Inferior parietal cortex (tissue), 1 donor: ENCODE data around the gene LRCH4.
A peak's percentile ranks its signal among the peaks of the same experiment; 100 is the strongest.

Experiments
- DNase-seq: peaks from one replicate; pipeline ENCODE4 v3.0.0-alpha.2; 2016; ENCODE audit errors: extremely low spot score

The LRCH4 gene

DNA sequence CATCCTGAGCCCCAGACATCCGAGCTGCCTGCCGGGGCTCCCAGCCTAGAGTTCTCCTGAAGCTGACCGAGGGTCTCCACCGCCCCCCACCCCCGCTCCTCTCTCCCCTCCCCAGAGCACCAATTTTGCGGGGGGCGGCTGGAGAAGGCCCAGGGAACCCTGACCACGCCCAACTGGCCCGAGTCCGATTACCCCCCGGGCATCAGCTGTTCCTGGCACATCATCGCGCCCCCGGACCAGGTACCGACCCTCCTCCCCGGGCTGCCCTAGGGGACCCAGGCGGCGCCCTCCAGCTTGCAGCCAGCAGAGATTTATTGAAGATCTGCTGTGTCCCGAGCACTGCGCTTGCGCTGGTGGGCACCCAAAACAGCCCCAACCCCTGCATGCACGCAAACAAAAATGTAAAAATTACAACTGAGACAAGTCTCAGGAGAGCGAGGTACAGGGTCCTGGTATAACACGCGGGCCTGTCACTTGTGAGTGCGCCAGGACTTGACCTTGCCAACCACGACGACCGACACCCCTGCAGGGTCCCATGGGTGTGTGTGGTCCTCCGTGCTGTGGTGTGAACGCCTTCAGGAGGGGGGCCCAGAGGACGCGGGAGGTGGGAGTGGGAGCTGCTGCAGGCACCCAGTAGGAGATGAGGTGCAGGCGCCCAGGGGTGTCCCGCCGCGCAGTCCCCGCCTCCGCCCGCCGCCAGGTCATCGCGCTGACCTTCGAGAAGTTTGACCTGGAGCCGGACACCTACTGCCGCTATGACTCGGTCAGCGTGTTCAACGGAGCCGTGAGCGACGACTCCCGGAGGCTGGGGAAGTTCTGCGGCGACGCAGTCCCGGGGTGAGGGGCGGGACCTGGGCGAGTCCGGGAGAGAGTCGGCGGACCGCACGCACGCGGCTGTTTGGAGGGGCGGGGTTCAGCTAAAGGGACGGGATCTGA is 19.3 kb upstream of the LRCH4 start:
- no peak for DNase-seq

DNA sequence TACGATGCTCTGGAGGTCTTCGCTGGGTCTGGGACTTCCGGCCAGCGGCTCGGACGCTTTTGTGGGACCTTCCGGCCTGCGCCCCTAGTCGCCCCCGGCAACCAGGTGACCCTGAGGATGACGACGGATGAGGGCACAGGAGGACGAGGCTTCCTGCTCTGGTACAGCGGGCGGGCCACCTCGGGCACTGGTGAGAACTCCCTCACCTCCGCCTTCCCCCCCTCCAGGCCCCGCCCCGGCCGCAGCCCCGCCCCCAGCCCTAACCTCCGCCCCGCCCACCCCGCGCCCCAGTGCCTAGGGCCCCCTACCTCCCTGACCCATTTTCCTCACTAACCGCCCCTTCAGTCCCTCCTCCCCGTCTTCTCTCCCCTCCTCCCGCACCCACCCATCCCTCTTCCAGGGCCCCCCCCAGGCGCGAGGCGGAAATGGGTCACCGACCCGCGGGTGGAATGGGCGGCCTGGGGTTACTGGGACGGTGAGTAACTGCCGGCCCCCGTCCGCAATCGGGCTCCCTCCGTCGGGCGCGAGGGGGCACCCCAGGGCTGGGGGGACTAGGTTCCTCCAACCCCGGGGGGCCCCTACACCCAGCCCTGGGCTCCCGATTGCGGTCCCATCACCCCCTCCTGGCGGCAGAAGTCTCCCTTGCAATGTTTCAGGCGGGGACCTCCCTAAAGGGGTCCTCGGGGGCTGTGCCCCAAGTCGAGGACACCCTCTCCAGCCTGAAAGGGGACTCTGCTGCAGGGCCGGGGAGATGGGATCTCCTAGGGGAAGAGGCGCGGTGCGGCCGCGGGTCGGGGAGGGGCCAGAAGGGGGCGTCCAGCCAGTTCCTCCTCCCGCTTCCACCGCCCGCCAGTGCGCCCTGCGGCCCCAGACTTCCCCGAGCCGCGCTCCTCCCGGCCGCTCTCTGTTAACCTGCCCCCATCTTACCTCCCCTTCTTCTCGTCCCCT is 18.4 kb upstream of the LRCH4 start:
- no peak for DNase-seq

DNA sequence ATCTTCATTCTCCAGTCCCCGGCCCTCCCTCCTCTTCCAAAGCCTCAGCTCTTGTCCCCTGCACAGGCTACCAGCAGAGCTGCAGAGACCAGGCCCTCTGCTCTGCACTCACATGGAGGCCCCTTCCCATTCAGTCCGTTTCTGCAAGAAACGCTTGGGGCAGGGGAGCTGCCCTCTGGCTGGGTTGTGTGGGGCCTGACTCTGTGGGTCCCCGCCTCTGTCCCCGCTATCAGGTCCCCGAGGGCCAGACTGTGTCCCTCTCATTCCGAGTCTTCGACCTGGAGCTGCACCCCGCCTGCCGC is 17.7 kb upstream of the LRCH4 start:
- no peak for DNase-seq

DNA sequence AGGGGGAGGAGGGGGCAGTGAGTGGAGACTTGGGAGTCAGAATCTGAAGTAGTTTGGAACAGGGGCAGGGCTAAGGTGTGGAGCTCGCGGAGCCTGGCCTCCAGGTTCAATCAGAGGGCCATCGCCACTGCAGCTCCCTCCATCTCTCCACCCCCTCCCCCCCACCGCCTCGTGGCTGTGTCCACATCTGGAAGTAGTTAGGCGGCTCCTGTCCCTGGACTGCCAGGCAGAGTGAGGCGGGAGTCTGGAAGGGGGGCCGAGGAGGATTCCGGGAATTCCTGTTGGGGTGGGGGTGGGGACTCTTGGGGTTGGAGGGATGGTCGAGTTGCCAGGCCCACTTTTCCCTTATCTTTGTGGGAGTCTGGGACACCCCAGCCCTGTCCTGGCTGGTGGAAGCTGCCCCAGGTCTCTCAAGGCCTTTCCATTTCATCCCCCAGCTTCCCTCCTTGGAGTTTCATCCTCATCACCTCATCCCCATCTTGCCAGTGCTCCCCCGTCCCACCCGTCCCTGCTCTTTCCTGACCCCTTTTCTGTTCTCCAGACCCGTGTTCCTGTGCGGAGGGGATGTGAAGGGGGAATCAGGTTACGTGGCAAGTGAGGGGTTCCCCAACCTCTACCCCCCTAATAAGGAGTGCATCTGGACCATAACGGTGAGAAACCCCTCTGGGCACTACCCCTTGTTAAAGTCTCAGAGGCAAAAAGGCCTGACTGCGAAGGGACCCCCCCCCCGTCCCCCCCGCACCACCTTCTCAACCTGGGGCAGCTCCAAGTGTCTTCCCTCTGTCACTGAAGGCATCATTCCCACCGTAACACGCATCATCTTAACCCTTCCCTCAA is 17.2 kb upstream of the LRCH4 start:
- DNase-seq: no peak

DNA sequence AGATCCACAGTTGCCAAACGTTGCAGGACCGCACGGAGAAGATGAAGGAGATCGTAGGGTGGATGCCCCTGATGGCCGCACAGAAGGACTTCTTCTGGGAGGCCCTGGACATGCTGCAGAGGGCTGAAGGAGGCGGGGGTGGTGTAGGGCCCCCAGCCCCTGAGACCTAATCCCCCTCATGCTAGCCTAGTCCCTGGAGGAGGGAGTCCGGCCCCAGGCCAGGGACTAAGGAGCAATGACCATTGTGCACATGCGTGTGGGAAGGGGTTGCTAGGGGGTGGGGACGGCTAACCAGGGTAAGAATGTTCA is 14.8 kb upstream of the LRCH4 start:
- DNase-seq: no peak

DNA sequence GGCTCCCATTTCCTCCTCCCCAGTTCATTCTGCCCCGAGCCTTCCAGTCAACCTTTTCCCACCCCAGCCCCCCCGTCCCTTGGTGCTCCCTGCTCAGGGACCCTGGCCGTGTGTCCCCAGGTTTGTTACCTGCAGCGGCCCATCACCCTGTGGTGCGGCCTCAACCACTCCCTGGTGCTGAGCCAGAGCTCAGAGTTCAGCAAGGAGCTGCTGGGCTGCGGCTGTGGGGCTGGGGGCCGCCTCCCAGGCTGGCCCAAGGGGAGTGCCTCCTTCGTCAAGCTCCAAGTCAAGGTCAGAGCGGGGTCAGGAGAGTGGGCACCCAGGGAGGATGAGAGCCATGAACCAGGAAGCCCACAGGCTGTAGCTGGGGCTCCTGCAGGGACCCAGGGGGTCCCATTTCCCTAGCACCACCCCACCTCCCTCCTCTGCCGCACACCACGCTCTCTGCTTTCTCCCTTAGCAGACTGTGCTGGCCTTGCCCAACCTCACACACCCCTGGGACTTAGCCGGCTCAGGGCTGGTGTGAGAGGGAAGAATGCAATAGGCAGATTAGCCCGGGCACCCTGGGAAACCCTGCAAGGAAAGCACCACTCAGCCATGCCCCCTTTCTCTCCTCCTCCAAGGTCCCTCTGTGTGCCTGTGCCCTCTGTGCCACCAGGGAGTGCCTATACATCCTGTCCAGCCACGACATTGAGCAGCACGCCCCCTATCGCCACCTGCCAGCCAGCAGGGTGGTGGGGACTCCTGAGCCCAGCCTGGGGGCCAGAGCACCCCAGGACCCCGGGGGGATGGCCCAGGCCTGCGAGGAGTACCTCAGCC is 14.2 kb upstream of the LRCH4 start:
- DNase-seq: no peak

DNA sequence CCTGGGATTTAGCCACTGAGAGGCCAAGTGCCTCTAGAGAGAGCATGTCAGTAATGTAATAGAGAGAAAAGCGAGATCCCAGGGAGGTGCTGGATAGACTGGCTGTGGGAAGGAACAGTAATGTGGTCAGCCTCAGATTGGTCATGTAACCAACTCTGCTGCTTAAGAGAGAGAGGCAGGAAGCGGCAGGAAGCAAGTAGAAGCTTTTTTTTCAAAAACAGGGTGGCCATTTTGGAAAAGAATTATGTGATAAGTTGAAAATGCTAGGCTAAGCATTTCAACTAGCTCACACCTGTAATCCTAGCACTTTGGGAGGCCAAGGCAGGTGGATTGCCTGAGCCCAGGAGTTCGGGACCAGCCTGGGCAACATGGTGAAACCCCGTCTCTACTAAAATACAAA is 12.5 kb upstream of the LRCH4 start:
- DNase-seq: no peak

DNA sequence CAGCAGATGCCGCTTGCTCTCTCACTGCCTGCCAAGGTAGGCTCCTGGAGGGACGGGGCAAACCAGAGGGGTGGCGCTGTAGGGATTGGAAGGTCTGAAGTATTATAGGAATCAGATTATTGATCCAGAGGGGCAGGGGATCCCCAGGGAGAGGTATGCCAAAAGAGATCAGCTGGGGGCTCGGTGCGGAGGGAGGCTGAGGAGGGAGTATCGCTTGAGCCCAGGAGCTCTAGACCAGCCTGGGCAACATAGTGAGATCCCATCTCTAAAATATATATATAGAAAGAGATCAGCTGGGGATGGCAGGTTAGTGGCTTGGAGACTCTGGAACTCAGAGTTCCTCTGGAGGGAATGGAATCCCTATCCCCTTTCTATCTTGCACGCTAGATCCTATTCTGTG is 9.3 kb upstream of the LRCH4 start:
- DNase-seq: no peak

DNA sequence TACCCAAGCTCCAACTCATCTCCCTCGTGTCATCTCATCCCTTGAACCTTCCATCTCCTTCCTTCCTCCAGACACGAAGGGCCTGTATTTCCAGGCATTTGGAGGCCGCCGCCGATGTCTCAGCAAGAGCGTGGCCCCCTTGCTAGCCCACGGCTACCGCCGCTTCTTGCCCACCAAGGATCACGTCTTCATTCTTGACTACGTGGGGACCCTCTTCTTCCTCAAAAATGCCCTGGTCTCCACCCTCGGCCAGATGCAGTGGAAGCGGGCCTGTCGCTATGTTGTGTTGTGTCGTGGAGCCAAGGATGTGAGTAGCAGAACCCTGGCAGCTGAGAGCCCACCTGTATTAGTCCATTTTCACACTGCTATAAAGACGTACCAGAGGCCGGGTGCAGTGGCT is 5.7 kb upstream of the LRCH4 start:
- no peak for DNase-seq

DNA sequence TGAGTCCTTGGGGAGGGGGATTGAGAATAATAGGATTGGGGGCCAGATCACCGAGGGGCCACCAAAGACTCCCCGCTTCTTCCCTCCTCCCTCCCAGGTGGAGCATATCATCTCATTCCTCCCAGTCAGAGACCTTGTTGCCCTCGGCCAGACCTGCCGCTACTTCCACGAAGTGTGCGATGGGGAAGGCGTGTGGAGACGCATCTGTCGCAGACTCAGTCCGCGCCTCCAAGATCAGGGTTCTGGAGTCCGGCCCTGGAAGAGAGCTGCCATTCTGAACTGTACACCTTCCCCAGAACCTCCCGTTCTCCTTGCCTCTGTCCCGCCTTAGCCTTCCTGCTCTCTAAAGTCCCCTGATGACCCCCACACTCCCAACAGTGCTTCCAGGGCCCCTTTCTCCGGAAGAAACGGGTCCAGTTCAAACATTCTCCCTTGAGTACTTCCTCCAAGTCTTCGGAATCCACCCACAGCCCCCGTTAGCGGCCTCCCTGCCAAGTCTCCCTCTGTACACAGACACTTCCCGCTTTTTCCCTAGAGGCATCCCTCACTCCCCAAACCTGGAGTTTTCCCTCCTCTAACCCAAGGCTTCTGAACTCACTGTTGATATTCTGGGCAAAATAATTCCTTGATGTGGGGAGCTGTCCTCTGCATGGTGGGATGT is 4.3 kb upstream of the LRCH4 start:
- DNase-seq: no peak

DNA sequence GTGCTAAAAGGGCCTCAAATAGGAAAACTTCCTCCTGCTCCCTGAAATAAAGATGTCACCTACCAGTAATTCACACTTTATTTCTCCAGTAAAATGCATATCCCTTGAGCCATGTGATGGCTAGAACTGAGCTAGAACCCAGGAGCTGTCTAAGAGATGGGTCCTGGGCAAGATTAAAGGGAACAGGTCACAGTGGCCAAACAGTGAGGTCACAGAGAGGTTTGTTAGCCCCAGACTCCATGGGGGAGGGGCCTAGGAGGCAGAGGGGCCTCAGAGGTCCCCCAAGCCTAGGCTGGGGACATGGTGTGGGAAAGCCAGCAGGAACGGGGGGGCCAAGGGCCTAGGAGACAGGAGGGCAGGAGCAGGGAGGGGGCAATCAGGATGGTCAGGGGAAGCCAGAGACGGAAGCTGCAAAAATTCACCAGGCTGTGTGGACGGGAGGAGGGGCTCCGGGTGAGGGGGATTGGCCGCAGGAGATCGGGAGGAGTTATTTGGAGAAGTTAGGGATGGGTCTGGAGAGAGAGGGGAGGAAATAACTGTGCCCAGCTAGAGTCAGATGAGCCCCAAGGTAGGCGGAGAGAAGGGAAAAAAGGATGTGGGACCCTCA is 3.5 kb upstream of the LRCH4 start:
- no peak for DNase-seq

DNA sequence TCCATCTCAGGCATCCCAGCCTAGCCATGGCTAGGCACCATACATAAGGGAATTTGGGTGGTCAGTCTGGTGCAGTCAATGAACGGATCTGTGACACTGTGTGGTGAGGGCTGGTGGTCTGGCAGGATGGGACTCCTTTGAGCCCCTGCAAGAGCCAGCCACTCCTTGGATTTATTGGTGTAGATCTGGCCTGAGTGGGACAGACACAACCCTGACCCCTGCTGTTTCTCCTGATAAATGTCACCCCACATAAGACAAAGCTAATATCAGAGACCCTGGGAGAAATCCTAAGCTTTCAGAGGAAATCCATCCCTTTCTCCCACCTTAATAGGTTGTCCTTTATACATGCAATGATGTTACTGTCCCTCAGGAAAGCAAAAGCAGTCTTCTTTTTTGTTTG is 2.5 kb upstream of the LRCH4 start:
- no peak for DNase-seq

DNA sequence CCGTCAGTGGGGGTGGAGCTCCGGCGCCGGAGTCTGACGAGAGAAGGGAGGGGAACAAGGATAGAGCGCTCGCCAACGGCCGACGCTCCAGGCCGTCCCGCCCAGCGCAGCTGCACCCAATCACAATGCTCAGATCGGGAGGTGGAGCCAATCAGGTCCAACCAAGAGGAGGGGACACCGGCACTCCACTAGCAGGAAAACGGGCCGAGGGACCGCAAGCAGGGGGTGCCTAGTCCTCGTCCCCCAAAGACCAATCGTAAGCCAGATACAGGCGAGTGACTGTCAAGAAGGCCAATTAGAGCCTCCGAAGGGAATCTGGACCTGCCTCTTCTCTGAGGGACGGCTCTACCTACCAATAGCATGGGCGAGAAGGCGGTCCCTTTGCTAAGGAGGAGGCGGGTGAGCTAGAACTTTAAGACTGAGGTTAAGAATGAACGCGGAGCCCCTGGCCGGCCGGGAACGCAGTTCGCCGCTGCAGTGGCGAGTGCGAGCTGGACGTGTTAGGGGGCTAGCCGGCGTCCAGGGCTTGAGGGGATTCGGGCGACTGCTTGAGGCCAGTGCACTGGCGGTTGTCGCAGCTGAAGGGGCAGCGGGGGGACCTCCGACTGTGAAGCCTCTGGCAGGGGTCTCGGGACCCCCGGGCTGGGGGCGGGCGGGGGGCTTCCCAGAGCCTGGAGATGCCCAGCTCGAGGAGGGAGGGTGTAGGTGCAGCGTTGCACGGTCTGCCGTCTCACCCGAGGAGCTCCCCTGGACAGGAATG is 517 bp upstream of the LRCH4 start, which contains the start of gene FBXO24:
Gene FBXO24 (plus strand): TSS at position 63 of the 760 bp plus-strand sequence. CDS start 298 bp downstream, at position 361.
- peak; percentile 100 for DNase-seq

DNA sequence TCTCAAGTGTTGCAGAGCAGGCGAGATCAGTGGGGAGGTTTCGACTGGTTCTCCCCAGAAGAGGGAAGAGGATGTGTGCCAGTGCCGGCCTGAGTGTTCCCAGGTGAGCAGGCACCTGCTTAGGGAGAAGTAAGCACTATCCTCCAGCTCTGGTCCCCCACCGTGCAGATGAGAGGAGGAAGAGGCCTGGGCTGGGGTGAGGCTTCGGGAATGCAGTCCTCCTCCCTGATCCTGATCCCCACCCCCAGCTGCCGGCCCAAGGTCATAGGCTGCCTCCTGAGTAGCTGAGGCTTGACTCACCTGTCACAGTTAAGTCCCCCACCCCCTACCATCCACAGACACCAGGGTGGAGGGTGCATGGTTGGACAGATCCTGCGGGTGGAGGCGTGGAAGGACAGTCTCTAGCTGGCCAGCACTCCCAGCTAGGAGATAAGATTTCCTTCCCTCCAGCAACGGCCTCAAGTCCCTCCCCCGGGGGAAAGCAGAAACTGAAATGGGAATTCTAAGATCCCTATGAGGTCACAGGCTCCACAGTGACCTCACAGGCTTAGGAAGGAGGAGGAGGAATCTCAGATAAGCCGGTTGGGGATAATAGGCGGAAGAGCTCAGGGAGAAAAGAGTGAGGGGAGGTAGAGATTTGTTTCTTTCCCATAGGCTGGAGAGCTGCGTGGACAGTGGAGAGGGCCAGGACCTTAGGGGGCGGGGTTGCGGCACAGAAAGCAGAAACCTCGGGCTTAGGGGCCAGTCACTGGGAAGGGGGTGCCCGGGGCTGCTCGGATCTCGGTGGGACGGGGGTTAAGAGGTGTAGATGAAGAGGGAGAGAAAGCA is 1.0 kb downstream of the LRCH4 start:
- no peak for DNase-seq

DNA sequence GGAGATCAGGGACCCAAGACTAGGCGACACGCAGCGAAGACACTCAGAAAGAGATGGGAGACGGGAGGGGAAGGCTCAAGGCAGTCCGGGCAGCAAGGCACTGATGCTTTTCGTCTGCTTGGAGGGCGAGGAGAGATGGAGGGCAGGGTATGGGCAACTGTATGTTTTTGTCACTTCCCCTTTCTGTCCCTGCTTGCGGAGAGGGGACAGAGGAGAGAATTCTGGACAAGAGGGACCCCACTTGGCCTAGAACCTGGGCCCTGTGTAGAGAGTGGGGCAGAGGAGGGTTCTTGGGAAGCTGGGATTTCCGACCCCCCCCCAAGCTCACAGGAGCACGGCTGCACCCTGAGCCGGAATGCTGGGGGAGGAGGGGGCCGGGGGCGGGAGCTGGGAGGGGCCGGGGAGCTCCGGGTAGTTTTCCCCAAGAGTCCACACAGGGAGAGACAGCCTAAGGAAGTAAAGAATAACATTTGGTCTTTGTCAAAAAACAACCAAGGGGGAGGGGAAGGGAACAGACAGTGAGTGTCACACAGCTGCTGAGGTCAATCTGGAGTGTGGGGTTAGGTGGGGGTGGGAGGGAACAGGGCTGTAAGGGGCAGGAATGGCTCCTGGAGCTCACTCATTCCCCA is 1.8 kb downstream of the LRCH4 start:
- DNase-seq: no peak

DNA sequence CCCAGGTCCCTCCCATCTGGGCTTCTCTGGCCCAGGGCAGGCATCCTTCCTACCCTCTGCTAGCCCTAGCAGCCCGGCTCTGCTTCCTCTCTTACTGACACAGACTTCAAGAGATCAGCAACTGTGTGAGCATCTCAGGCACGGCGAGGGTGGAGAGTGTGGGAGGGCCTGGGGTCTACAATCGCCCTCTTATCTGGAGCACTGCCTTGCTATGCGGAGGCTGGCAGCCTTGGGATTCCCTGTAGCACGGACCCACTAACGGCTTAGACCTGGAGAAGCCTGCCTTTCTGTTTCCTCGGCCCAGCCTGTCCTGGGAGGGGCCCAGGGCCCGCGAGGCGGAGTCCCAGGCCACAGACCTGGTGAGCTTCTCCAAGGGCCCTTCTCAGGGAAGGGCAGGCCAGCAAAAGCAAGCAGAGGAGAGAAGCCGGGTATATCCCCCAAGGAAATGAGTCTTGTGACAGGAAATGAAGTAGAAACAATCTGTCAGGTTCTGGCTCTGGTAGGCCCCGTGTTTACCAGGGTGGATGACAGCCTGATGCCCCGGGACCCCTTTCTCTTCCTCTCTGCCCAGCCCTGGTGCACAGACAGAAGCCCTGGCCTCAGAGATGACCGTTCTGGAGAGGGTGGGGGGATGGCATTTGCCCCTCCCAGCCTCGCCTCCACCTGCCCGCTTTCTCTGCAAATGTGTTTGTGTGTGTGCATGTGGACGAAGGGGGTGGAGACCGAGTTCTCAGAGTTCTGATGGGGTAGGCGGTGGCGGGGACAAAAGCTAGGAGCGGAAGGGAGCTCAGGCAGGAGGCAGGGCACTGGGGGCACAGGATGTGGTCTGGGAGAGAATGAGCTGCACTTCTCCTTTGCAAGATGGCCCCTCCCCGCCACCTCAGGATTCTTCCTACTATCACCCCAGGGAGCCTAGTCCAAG is 2.5 kb downstream of the LRCH4 start:
- DNase-seq: no peak

DNA sequence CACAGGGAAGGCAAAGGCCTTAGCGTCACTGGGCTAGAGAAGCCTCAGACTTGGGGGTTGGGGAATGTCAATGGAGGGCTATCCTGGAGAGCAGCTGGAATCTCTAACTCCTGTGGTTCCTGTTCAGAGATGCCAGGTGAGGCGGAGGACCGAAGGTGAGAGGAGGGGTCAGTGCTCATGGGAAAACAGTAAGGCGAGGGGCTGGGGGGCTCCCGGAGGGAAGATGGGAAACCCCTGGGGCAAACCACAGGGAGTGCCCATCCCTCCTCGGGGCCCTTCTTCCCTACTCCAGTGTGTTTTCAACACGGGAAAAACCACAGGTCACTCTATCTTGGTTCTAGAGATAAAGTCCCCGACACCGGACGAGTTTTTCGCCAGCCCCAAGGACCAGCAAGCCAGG is 3.3 kb downstream of the LRCH4 start:
- DNase-seq: no peak
